Stimulated activated CD4-positive, alpha-beta T cell treated with anti-CD3 and anti-CD28 coated beads, Interleukin-15, amount 100 ng/mL, for 1 hour (primary cell): ENCODE data around the gene CAMK1D.
"Not testable (repeated sequence)": the region's sequence is repeated elsewhere in the genome, so short reads cannot be mapped to it uniquely, and the experiment has no call there.

Experiments used
- DNase-seq, 2 donors: peaks; one replicate each; pipeline ENCODE4 v3.0.0-alpha.2; 2020; ENCODE audit warnings: low read depth in 1 of 2, low spot score in 1 of 2

The CAMK1D gene

GRCh38 chr10:12512332-12513002 lies 163.1 kb downstream of the CAMK1D start:
- DNase-seq, result no peak

- DNase-seq, result no peak
Measured at GRCh38 chr10:12513003-12513365, 163.6 kb downstream of the CAMK1D start.

DNA sequence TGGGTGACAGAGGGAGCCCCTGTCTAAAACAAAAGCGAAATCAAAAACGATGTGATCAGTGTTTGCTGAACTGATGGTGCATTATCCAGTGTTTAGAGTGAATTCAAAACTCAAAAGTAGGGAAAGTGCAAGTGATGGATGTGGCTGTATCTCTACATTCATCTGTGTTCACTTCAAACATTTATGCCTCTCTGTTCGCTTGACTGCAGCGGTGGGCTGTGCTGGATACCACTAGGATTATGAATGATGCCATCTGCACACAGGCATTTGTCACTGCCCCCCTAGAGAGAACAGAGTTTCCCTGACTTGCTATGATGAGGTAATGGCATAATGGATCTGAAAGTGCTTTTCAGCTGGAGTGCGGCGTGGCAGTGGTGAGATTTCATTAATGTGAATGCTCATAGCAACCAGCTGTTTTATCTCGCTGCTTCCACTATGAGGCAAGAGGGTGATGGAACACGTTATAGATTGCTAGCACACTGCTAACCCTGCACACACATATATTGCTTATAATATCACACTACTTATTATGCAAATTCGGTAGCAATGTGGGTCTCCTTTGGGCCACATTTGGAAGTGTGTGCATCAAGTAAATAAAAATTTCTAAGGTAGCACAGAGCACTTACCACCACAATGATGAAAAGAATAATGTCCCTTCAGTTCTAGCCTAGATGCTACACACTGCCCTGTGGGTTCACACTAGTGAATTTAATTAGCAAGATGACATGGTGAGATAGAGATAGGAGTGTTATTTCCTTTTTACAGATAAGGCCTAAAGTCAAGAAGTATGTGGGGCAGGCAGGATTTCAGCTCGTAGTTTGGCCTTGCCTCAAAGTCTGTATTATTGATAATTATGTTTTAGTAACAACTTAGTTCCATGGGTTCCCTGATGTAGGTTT lies 164.7 kb downstream of the CAMK1D start:
- DNase-seq, result no peak

DNA sequence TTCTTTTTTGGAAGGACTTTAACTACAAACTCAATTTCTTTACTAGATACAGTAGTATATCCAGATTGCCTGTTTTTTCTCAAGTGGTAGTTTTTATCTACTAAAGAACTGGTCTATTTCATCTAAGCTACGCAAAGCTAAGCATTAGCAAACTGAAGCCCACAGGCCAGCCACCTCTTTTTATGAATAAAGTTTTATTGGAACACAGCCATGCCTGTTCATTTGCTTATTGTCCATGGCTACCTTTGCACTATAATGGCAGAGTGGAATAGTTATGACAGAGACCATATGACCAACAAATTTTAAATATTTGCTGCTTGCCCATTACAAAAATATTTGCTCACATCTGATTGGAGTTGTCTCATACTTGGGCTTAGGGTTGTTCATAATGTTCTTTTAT lies 168.7 kb downstream of the CAMK1D start:
- DNase-seq, result no peak

- DNase-seq, result no peak
Measured at GRCh38 chr10:12521423-12521822, 172.1 kb downstream of the CAMK1D start.

DNA sequence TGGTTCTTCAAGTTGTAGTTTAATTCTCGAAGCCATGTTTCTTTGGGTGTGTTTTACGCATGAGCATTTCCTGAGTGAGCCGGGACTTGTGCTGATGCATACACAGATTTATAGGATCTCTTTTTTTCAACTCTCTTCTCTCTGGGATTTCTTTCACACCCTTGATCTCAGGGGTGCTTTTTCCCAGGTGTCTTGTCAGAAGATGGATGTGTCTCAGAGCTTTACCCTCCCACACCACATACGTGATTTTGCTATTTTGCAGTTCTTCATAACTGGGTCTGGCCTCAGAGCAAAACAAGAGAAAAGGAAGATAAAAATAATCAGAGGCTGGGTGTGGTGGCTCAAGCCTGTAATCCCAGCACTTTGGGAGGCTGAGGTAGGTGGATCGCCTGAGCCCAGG lies 177.0 kb downstream of the CAMK1D start:
- no peak for DNase-seq

DNA sequence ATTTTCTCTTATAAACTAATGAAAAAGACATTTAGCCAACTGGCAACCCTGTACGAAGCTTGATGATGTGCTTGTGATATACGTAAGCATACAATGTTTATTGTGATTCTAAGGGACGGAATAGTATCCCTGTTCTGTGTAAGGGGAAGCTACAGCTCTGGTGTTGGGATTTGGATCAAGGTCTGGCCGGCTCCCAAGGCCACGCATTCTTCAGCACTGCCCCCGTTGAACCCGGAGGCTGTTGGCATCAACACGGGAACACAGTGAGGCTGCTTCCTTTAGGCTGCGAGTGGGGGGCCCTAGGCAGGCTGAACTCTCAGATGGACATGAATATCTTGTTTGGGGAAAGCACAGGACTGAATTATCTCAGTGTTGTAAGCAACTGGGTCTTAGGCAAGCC lies 180.6 kb downstream of the CAMK1D start:
- DNase-seq, result no peak

DNA sequence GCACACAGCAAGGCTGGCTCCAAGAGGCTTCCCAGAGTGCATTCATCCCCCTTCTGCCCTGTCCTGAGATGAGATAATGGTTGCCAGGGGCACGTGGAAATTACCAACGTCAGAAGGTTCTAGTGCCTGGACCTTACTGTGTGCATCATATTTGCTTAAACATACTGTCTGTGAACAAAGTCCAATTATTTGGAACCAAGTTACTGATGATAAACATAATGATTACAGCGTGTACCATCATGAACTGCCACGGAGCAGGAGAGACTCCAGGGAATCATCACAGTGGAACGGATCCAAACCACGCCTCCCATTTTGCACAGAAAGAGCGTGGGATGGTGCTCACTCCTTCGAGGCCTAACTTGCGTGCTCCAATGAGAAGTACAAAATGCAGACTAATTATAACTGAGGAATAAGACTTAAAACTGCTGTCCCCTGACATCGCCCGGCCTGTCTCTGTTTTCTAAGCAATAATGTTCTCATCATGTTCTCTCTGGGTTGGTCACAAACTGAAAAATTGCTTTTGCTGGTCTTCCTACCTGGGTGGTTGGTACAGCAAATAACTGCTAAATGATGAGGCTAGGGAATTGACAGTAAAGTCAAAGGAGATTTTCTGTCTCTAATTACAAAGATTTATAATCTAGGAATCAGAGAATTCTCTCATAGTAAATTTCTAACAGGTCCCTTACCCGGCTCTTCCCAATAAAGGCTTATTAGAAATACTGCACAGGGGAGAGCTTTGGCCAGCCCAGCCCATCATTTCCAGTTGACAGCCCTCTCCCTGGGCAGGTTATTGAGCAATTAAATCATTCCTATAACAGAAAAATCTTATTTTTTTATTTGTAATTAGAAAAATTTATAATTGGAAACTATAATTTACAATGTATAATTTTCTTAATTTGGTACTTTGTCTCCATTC lies 182.2 kb downstream of the CAMK1D start:
- DNase-seq, result no peak

GRCh38 chr10:12533151-12533550 lies 183.8 kb downstream of the CAMK1D start:
- no peak for DNase-seq

- DNase-seq, result no peak
Measured at GRCh38 chr10:12533723-12534122, 184.4 kb downstream of the CAMK1D start.

GRCh38 chr10:12534824-12535223 lies 185.5 kb downstream of the CAMK1D start:
- no peak for DNase-seq

DNA sequence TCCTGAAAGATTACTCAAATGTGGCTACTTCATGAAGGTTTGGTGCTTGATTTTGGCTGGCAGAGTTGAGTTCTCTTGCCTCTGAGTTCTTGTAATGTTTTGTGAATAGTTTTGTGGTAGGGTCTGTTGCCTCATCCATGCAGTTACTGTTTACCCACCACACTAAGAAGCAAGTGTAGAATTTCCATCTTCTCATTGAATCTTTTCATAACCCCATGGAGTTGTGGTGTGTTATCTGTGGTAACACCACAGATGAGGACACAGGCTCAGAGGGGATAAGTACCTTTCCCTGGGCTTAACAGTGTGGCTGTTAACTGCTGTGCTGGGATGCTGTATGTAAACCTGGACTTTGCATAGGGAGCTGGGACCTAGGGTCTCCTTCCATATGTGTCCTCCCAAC lies 186.3 kb downstream of the CAMK1D start:
- no peak for DNase-seq

- DNase-seq, result no peak
Measured at GRCh38 chr10:12538491-12538995, 189.2 kb downstream of the CAMK1D start.

DNA sequence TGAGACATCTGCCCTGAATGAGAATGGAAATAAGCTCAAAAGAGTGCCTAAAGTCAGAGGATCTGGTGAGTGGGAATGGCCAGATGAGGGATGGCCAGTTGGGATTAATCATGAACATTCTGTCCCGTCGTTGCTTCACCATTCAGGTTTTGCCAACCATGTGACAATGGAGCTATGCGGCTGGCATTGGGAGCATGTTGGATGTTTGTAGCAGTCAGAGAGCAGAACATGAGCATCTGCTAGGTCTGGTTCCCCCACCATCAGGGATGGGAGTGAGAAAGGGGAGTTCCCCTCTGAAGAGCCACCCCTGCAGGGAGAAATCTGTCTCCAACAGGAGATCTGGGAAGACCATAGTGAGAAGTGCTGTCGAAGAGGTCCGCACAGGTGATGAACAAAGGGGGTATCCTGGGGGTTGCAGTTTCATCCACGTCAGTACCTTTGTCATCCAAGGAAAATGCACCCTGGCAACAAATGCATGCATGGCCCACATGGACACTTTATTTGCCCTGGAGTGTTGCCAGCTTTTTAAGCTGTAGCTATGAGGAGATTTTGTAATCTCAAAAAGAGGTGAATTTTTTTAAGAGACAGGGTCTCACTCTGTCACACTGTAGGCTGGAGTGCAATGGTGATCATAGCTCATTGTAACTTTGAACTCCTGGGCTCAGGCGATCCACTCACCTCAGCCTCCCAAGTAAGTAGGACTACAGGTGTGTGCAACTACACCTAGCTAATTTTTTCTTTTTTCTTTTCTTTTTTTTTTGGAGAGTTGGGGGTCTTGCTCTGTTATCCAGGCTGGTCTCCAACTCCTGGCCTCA lies 190.2 kb downstream of the CAMK1D start:
- no peak for DNase-seq

- DNase-seq, result no peak
Measured at GRCh38 chr10:12540341-12540781, 191.0 kb downstream of the CAMK1D start.

GRCh38 chr10:12541446-12542067 lies 192.2 kb downstream of the CAMK1D start:
- no peak for DNase-seq

DNA sequence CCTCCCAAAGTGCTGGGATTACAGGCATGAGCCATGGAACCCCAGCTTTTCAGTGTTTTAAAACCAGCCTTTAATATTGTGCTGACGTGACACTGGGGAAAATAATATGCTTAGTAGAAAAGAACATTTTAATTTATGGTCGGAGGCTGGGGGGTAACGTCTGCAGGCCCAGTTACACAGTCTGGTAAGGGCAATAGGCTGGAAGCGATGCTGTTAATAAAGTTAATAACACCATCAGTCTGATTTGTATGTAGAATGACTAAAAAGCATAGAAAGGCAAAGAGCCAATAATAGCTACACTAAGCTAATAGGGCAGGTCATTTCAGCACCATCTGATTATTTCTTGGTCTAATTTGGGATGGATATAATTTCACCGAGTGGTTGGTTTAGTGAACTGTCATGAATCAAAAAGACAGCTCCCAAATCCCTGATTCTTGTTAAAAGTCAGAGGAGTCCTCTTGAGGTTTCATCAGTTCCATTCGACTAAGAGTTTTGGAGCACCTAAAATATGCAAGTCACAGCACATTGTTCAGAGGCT lies 192.9 kb downstream of the CAMK1D start:
- DNase-seq, result no peak

DNA sequence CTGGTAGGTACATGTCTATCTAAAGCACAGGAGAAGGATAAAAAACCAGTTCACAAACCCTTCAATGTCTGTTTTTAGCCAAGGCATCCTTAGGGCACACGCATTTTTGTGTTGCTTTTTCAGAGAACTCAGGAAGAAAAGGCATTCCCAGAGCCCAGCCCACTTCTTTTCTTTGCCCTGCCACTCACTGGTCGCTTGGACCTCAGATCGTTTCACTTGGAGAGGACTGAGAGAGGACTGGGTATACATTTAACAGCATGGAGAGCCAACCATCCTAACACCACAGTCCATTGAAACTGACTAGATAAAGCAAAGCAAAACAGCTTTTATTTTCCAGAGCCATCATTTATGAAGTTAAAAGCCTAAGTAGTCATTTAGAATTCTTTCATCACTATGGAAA lies 194.2 kb downstream of the CAMK1D start:
- no peak for DNase-seq

- DNase-seq, result not testable (repeated sequence)
Measured at GRCh38 chr10:12546160-12546802, 196.9 kb downstream of the CAMK1D start.
